CD14-positive monocyte (primary cell): Measurements from ENCODE around the gene C8B. TPM values are rescaled to one million over a fixed set of nuclear protein-coding genes. Genes with fewer than 3 reads are reported as not detected.

ENCODE experiments used
- DNase-seq, 3 donors: peaks; one replicate each; pipeline ENCODE4 v3.0.0-alpha.2; 2011 to 2022
- H2AFZ ChIP-seq: 2 replicates; pipeline ENCODE4 v1.6.0; 2012; ENCODE audit warnings: mild to moderate bottlenecking, low read depth, low read length, inconsistent platforms; ENCODE audit not compliant: insufficient read depth, poor library complexity, severe bottlenecking
- H3K27ac ChIP-seq, 2 donors: 1 replicate in 1 of 2; 2 replicates in 1 of 2; pipeline ENCODE4 v1.5.1; 2012 to 2013; ENCODE audit warnings: low read length in 2 of 2, control low read depth in 1 of 2, inconsistent platforms in 1 of 2, low read depth in 1 of 2, mild to moderate bottlenecking in 1 of 2
- H3K27me3 ChIP-seq, 2 donors: one replicate each; pipeline versions ENCODE4 v1.6.0 to v1.6.1; 2011 to 2013; ENCODE audit warnings: low read length in 2 of 2; ENCODE audit not compliant: control insufficient read depth in 2 of 2, insufficient read depth in 2 of 2
- H3K36me3 ChIP-seq, 2 donors: replicated peaks in 1 of 2; 1 replicate in 1 of 2; 2 replicates in 1 of 2; pipeline versions ENCODE4 v1.5.1 to v1.6.1; 2012 to 2013; ENCODE audit warnings: low read length in 2 of 2, control low read depth in 1 of 2, inconsistent platforms in 1 of 2, mild to moderate bottlenecking in 1 of 2; ENCODE audit not compliant: insufficient read depth in 2 of 2, control insufficient read depth in 1 of 2
- H3K4me1 ChIP-seq, 2 donors: 1 replicate in 1 of 2; 2 replicates in 1 of 2; pipeline versions ENCODE4 v1.5.1 to v1.6.1; 2012 to 2013; ENCODE audit warnings: low read length in 2 of 2, control low read depth in 1 of 2, inconsistent platforms in 1 of 2, mild to moderate bottlenecking in 1 of 2, moderate library complexity in 1 of 2; ENCODE audit not compliant: insufficient read depth in 2 of 2, control insufficient read depth in 1 of 2
- H3K4me2 ChIP-seq: replicated peaks from 2 replicates; pipeline ENCODE3; 2012; ENCODE audit warnings: low read length, moderate library complexity, mild to moderate bottlenecking; ENCODE audit not compliant: poor library complexity, severe bottlenecking; ENCODE audit errors: extremely low read depth
- H3K4me3 ChIP-seq, 3 experiments: fragments of 200-600 bp in 1 of 3; sonication (generic) in 1 of 3; replicated peaks in 1 of 3; 1 replicate in 2 of 3; 2 replicates in 1 of 3; pipeline ENCODE4 v1.5.1; 2011 to 2013; ENCODE audit warnings: low read length in 3 of 3, mild to moderate bottlenecking in 3 of 3, control low read depth in 2 of 3, low read depth in 2 of 3, inconsistent platforms in 1 of 3, moderate library complexity in 1 of 3
- H3K79me2 ChIP-seq: 2 replicates; pipeline ENCODE4 v1.6.0; 2012; ENCODE audit warnings: mild to moderate bottlenecking, control low read depth, inconsistent platforms, low read length, moderate library complexity; ENCODE audit not compliant: insufficient read depth
- H3K9ac ChIP-seq: 2 replicates; pipeline ENCODE4 v1.6.0; 2017; ENCODE audit warnings: low read length, mild to moderate bottlenecking; ENCODE audit not compliant: insufficient read depth, poor library complexity, severe bottlenecking
- H3K9me3 ChIP-seq, 2 donors: replicated peaks in 1 of 2; 1 replicate in 1 of 2; 2 replicates in 1 of 2; pipeline versions ENCODE4 v1.5.1 to v1.6.1; 2012 to 2013; ENCODE audit warnings: low read length in 2 of 2, control low read depth in 1 of 2; ENCODE audit not compliant: control insufficient read depth in 1 of 2, insufficient read depth in 1 of 2
- H4K20me1 ChIP-seq: 2 replicates; pipeline ENCODE4 v1.6.0; 2012; ENCODE audit warnings: mild to moderate bottlenecking, low read length, control low read depth, moderate library complexity; ENCODE audit not compliant: insufficient read depth
- H3K27ac Mint-ChIP-seq, 7 donors: one replicate each; pipeline ENCODE4 v1.8.0; 2020; ENCODE audit warnings: mild to moderate bottlenecking in 7 of 7, mixed read lengths in 7 of 7, moderate library complexity in 6 of 7, inconsistent platforms in 2 of 7
- H3K27me3 Mint-ChIP-seq, 3 donors: one replicate each; pipeline ENCODE4 v1.8.0; 2021 to 2022; ENCODE audit warnings: low read depth in 3 of 3, mild to moderate bottlenecking in 3 of 3, mixed read lengths in 3 of 3, moderate library complexity in 3 of 3, inconsistent platforms in 1 of 3
- H3K36me3 Mint-ChIP-seq, 2 donors: one replicate each; pipeline ENCODE4 v1.8.0; 2020; ENCODE audit warnings: mixed read lengths in 2 of 2, inconsistent platforms in 1 of 2, mild to moderate bottlenecking in 1 of 2
- H3K4me1 Mint-ChIP-seq: one replicate; pipeline ENCODE4 v1.8.0; 2020; ENCODE audit warnings: mild to moderate bottlenecking, mixed read lengths
- H3K4me3 Mint-ChIP-seq, 2 donors: one replicate each; pipeline ENCODE4 v1.8.0; 2020; ENCODE audit warnings: mild to moderate bottlenecking in 2 of 2, mixed read lengths in 2 of 2, moderate library complexity in 1 of 2
- H3K9me3 Mint-ChIP-seq, 7 donors: one replicate each; pipeline ENCODE4 v1.8.0; 2020 to 2022; ENCODE audit warnings: mixed read lengths in 7 of 7, mild to moderate bottlenecking in 6 of 7, moderate library complexity in 6 of 7, inconsistent platforms in 2 of 7
- WGBS: methylation state at CpG from one replicate; pipeline ENCODE4 v1.1.5; 2013; ENCODE audit warnings: missing lambda C conversion rate; ENCODE audit not compliant: insufficient coverage; 5-methylcytosine and 5-hydroxymethylcytosine counted together
- intact Hi-C, 2 donors: fragments of 100-400 bp; cut with micrococcal nuclease; formaldehyde crosslinking; loops; one replicate each; pipeline versions ENCODE4 v1.15.0 to v1.15.1; 2023
- polyA plus RNA-seq, 3 donors: library from polyadenylated mRNA; depleted of rRNA in 1 of 3; unstranded in 2 of 3; stranded (reverse) in 1 of 3; fragments of 300-500 nt in 2 of 3; fragments of >200 nt in 1 of 3; fragmentation: Illumina TruSeq in 2 of 3; gene quantifications; 1 replicate in 2 of 3; 2 replicates in 1 of 3; pipeline ENCODE4 v1.2.3, GENCODE V29; 2012 to 2021
- TF ChIP-seq, protein P1 (sequence below): fragments of 200-600 bp; IDR thresholded peaks from one replicate; pipeline ENCODE4 v1.8.0; 2022; ENCODE audit warnings: antibody characterized with exemption, mild to moderate bottlenecking

C8B gene
- polyA plus RNA-seq, 3 donors: not detected

DNA sequence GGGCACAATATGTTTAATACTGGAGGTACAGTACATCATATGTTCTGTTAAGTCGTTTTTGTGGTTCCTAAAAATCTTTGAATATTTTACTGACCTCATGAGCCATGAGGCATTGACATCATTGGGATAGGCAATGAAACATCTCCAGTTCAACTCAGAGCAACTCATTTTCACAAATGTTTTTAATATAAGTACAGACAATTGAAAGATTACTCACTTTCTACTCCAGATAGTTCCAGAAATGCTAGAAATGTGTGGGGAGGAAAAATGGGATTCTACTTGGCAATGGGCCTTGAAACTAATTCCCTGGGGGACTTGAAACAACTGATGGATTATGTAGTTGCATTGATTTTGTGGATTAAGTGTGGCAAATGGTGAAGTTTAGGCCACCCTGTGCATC lies 7.2 kb upstream of the C8B start:
- WGBS: no CpG with 5 or more reads among the region's 1 CpG
- no peak overlapping the region for H3K9ac ChIP-seq
- no peak for DNase-seq
- no peaks in the 10 kb centered on the region for H3K27me3 ChIP-seq
- H3K4me1 Mint-ChIP-seq: no peaks in the 10 kb centered on the region
- H3K27ac ChIP-seq: no peak overlapping the region
- H3K4me3 ChIP-seq: no peak overlapping the region
- no peaks in the 10 kb centered on the region for H3K36me3 Mint-ChIP-seq
- peak overlapping the region in 1 of 7 donors; percentile 28 for H3K27ac Mint-ChIP-seq
- H3K36me3 ChIP-seq: no peaks in the 10 kb centered on the region
- H2AFZ ChIP-seq: no peak overlapping the region
- no peak overlapping the region for H3K4me3 Mint-ChIP-seq
- peaks cover 0 to 23% (median 3%) of the 10 kb centered on the region in 7 donors for H3K9me3 Mint-ChIP-seq
- no peaks in the 10 kb centered on the region for H3K79me2 ChIP-seq
- H3K4me1 ChIP-seq: no peaks in the 10 kb centered on the region
- TF ChIP-seq, protein P1, sequence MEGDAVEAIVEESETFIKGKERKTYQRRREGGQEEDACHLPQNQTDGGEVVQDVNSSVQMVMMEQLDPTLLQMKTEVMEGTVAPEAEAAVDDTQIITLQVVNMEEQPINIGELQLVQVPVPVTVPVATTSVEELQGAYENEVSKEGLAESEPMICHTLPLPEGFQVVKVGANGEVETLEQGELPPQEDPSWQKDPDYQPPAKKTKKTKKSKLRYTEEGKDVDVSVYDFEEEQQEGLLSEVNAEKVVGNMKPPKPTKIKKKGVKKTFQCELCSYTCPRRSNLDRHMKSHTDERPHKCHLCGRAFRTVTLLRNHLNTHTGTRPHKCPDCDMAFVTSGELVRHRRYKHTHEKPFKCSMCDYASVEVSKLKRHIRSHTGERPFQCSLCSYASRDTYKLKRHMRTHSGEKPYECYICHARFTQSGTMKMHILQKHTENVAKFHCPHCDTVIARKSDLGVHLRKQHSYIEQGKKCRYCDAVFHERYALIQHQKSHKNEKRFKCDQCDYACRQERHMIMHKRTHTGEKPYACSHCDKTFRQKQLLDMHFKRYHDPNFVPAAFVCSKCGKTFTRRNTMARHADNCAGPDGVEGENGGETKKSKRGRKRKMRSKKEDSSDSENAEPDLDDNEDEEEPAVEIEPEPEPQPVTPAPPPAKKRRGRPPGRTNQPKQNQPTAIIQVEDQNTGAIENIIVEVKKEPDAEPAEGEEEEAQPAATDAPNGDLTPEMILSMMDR: no peak
- no peak overlapping the region for H3K4me2 ChIP-seq
- peaks cover 1 to 2% (median 2%) of the 10 kb centered on the region in 3 donors for H3K27me3 Mint-ChIP-seq
- H3K9me3 ChIP-seq: no peaks in the 10 kb centered on the region
- intact Hi-C loops: no loop called here
- no peaks in the 10 kb centered on the region for H4K20me1 ChIP-seq

DNA sequence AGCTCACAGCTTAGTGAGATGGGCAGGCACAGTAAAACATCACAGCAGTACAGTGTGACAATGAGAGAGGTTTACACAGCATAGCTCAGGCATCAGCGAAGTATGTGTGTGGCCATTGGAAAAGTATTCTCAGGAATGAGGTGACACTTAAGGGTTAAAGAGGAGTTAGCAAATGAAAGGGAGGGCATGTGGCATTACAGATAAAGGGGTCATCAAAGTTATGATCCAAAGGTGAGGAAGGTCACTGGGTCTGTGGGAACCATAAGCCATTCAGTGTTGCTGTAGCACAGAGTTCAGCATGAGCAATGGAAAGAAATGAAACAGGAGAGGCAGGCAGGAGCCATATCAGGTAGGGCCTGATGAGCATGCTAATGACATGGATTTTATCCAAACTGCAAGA lies 4.5 kb upstream of the C8B start:
- H3K79me2 ChIP-seq: no peaks in the 10 kb centered on the region
- H4K20me1 ChIP-seq: no peaks in the 10 kb centered on the region
- no peak overlapping the region for H3K4me2 ChIP-seq
- H3K4me1 Mint-ChIP-seq: no peaks in the 10 kb centered on the region
- H3K27ac ChIP-seq: no peak overlapping the region
- H3K4me1 ChIP-seq: no peaks in the 10 kb centered on the region
- no peaks in the 10 kb centered on the region for H3K36me3 ChIP-seq
- intact Hi-C loops: no loop called here
- no peak overlapping the region for H3K9ac ChIP-seq
- peaks cover 0 to 3% (median 2%) of the 10 kb centered on the region in 3 donors for H3K27me3 Mint-ChIP-seq
- H3K4me3 Mint-ChIP-seq: no peak overlapping the region
- no peaks in the 10 kb centered on the region for H3K27me3 ChIP-seq
- no peak for DNase-seq
- H2AFZ ChIP-seq: no peak overlapping the region
- no peaks in the 10 kb centered on the region for H3K9me3 ChIP-seq
- peaks cover 0 to 21% (median 3%) of the 10 kb centered on the region in 7 donors for H3K9me3 Mint-ChIP-seq
- WGBS: 90% methylated on average over 1 of the region's 1 CpG
- H3K4me3 ChIP-seq: no peak overlapping the region
- no peaks in the 10 kb centered on the region for H3K36me3 Mint-ChIP-seq
- TF ChIP-seq, protein P1: no peak
- no peak overlapping the region for H3K27ac Mint-ChIP-seq
